ENCODE data around the gene U2AF1L4.

- TF ChIP-seq POLR2AphosphoS5 (IDR thresholded peaks at IDR 0.05) (no peak), CTCF (IDR thresholded peaks at IDR 0.05) (no peak)
Measured at GRCh38 chr19:35741203-35741515, 4.1 kb downstream of the U2AF1L4 start.
